SH-SY5Y (cell line): ENCODE measurements around the gene CMSS1.

Source experiments
- GATA2 ChIP-seq: IDR thresholded peaks from 2 replicates; pipeline ENCODE4 v1.6.1; 2011; ENCODE audit warnings: mild to moderate bottlenecking, low read depth, low read length
- GATA3 ChIP-seq: IDR thresholded peaks from 2 replicates; pipeline ENCODE4 v1.6.1; 2011; ENCODE audit warnings: low read depth, mild to moderate bottlenecking, low read length, moderate library complexity

DNA sequence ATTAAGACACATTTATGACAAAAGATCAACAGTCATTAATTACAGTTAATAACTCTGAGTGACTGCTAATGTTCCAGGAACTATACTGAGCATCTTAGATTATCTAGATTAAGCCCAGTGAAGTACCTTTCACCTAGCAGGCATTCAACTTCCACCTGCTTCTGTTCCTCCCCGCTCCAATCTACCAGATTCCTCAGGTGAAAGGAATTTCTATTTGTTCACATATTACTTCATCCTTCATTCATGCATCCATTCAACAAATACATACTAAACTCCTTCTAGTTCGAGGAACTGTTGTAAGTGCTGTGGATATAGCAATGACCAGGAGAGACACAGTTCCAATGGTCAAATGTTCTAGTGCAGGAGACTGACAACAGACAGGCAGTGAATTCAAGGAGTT lies 157.3 kb downstream of the CMSS1 start:
- no peak for TF ChIP-seq GATA2
- TF ChIP-seq GATA3: no peak
